Measurements from ENCODE around the gene SLC6A19.

DNA sequence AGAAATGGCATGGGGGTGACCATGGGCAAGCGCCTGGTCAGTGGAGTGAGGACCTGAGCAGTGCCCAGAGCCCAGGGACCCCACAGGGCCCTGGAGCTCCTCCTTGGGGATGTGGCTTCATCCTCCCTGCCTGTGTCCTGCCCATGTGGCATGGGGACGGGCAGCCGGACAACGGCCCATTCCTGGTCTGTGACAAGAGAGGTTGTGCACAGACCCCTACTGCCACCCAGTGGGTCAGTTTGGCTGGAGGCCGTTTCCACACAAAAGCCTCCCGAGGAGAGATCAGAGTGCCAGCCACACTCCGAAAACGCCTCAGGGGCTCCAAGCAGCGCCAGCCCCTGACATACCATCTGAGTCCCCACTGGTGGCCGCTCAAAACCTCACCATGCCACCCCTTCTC, 43.6 kb downstream of the SLC6A19 start:
- TF ChIP-seq TARDBP (IDR thresholded peaks at IDR 0.05) (no peak), CHD2 (IDR thresholded peaks at IDR 0.05; ENCODE audit: low read depth, low read length) (no peak), GABPA (tag; conservative IDR thresholded peaks at IDR 0.05; ENCODE audit: low read depth) (no peak), RFX1 (IDR thresholded peaks at IDR 0.05) (no peak), POLR2A (conservative IDR thresholded peaks at IDR 0.05) (no peak), COPS2 (conservative IDR thresholded peaks at IDR 0.05) (no peak), NR1H2 (CRISPR knock-in tag; IDR thresholded peaks at IDR 0.05) (no peak), TAF1 (IDR thresholded peaks at IDR 0.05; ENCODE audit: control insufficient read depth, extremely low read depth, insufficient read depth, low read length, severe bottlenecking) (no peak)
- TF ChIP-seq, protein P1, sequence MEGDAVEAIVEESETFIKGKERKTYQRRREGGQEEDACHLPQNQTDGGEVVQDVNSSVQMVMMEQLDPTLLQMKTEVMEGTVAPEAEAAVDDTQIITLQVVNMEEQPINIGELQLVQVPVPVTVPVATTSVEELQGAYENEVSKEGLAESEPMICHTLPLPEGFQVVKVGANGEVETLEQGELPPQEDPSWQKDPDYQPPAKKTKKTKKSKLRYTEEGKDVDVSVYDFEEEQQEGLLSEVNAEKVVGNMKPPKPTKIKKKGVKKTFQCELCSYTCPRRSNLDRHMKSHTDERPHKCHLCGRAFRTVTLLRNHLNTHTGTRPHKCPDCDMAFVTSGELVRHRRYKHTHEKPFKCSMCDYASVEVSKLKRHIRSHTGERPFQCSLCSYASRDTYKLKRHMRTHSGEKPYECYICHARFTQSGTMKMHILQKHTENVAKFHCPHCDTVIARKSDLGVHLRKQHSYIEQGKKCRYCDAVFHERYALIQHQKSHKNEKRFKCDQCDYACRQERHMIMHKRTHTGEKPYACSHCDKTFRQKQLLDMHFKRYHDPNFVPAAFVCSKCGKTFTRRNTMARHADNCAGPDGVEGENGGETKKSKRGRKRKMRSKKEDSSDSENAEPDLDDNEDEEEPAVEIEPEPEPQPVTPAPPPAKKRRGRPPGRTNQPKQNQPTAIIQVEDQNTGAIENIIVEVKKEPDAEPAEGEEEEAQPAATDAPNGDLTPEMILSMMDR (IDR thresholded peaks at IDR 0.05 in 2 of 3, conservative IDR thresholded peaks at IDR 0.05 in 1 of 3; ENCODE audit: insufficient read depth in 2 of 3, low read depth in 1 of 3, low read length in 3 of 3): peak; percentile 39 to 56 (median 55); a peak in 5 of 6 replicates
- TF ChIP-seq, protein P2, sequence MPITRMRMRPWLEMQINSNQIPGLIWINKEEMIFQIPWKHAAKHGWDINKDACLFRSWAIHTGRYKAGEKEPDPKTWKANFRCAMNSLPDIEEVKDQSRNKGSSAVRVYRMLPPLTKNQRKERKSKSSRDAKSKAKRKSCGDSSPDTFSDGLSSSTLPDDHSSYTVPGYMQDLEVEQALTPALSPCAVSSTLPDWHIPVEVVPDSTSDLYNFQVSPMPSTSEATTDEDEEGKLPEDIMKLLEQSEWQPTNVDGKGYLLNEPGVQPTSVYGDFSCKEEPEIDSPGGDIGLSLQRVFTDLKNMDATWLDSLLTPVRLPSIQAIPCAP (CRISPR knock-in tag; IDR thresholded peaks at IDR 0.05; ENCODE audit: borderline replicate concordance): no peak
- TF ChIP-seq, protein P3, sequence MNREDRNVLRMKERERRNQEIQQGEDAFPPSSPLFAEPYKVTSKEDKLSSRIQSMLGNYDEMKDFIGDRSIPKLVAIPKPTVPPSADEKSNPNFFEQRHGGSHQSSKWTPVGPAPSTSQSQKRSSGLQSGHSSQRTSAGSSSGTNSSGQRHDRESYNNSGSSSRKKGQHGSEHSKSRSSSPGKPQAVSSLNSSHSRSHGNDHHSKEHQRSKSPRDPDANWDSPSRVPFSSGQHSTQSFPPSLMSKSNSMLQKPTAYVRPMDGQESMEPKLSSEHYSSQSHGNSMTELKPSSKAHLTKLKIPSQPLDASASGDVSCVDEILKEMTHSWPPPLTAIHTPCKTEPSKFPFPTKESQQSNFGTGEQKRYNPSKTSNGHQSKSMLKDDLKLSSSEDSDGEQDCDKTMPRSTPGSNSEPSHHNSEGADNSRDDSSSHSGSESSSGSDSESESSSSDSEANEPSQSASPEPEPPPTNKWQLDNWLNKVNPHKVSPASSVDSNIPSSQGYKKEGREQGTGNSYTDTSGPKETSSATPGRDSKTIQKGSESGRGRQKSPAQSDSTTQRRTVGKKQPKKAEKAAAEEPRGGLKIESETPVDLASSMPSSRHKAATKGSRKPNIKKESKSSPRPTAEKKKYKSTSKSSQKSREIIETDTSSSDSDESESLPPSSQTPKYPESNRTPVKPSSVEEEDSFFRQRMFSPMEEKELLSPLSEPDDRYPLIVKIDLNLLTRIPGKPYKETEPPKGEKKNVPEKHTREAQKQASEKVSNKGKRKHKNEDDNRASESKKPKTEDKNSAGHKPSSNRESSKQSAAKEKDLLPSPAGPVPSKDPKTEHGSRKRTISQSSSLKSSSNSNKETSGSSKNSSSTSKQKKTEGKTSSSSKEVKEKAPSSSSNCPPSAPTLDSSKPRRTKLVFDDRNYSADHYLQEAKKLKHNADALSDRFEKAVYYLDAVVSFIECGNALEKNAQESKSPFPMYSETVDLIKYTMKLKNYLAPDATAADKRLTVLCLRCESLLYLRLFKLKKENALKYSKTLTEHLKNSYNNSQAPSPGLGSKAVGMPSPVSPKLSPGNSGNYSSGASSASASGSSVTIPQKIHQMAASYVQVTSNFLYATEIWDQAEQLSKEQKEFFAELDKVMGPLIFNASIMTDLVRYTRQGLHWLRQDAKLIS (CRISPR knock-in tag; IDR thresholded peaks at IDR 0.05): no peak
- TF ChIP-seq, protein P4, sequence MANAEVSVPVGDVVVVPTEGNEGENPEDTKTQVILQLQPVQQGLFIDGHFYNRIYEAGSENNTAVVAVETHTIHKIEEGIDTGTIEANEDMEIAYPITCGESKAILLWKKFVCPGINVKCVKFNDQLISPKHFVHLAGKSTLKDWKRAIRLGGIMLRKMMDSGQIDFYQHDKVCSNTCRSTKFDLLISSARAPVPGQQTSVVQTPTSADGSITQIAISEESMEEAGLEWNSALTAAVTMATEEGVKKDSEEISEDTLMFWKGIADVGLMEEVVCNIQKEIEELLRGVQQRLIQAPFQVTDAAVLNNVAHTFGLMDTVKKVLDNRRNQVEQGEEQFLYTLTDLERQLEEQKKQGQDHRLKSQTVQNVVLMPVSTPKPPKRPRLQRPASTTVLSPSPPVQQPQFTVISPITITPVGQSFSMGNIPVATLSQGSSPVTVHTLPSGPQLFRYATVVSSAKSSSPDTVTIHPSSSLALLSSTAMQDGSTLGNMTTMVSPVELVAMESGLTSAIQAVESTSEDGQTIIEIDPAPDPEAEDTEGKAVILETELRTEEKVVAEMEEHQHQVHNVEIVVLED (CRISPR knock-in tag; IDR thresholded peaks at IDR 0.05): no peak

Measured in K562 (cell line).